ENCODE results near the gene METTL9.

DNA sequence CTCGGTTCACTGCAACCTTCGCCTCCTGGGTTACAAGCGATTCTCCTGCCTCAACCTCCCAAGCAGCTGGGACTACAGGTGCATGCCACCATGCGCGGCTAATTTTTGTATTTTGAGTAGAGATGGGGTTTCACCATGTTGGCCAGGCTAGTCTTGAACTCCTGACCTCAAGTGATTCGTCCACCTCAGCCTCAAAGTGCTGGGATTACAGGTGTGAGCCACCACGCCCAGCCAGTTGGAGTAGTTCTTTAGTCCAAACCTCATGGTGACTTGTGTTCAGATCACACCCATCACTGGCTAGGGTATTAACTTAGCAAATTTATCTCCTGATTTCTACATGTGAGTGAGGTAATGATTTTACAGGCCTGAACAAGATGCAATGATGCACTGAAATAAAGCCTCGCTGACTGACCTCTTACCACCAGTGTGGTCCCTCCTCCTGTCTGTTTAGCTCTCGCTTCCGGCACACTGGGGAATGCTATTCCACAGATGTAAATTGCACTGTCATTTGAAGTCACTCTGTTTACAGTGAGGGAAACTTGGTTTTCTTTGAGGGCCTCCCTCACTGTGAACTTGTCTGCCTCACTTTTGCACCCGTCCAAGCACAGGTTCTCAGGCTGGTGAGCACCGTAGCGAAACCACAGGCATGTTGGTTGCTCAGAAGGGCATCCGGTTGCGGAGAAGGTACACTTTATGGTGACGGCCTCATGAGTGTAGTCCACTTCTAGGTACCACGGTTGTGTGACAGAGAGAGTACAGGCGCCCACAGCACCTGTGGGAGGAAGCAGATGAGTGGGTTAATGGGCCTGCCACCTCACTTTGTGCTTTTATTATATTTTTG, 47.6 kb downstream of the METTL9 start:
- TF ChIP-seq, protein P1, sequence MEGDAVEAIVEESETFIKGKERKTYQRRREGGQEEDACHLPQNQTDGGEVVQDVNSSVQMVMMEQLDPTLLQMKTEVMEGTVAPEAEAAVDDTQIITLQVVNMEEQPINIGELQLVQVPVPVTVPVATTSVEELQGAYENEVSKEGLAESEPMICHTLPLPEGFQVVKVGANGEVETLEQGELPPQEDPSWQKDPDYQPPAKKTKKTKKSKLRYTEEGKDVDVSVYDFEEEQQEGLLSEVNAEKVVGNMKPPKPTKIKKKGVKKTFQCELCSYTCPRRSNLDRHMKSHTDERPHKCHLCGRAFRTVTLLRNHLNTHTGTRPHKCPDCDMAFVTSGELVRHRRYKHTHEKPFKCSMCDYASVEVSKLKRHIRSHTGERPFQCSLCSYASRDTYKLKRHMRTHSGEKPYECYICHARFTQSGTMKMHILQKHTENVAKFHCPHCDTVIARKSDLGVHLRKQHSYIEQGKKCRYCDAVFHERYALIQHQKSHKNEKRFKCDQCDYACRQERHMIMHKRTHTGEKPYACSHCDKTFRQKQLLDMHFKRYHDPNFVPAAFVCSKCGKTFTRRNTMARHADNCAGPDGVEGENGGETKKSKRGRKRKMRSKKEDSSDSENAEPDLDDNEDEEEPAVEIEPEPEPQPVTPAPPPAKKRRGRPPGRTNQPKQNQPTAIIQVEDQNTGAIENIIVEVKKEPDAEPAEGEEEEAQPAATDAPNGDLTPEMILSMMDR (IDR thresholded peaks at IDR 0.05) = no peak
- TF ChIP-seq POLR2A (IDR thresholded peaks at IDR 0.05) = no peak
